Prostate gland (tissue), 2 donors: ENCODE results near the gene LRP2BP.

Experiments used
- POLR2A ChIP-seq: fragments of 450-650 bp; IDR thresholded peaks from one replicate; pipeline ENCODE4 v1.6.1; 2016; ENCODE audit warnings: antibody characterized with exemption, mild to moderate bottlenecking
- POLR2AphosphoS5 ChIP-seq: sonication (generic); formaldehyde crosslinking; IDR thresholded peaks from one replicate; pipeline ENCODE4 v1.6.1; 2017; ENCODE audit warnings: antibody characterized with exemption
- TF ChIP-seq, protein P1 (sequence below), 4 experiments: fragments of 200-600 bp in 2 of 4; fragments of 450-650 bp in 2 of 4; sonication (generic) in 2 of 4; IDR thresholded peaks; 1 replicate in 3 of 4; 2 replicates in 1 of 4; pipeline ENCODE4 v1.5.1; 2016 to 2019; ENCODE audit warnings: antibody characterized with exemption in 4 of 4, mild to moderate bottlenecking in 2 of 4, moderate library complexity in 2 of 4

DNA sequence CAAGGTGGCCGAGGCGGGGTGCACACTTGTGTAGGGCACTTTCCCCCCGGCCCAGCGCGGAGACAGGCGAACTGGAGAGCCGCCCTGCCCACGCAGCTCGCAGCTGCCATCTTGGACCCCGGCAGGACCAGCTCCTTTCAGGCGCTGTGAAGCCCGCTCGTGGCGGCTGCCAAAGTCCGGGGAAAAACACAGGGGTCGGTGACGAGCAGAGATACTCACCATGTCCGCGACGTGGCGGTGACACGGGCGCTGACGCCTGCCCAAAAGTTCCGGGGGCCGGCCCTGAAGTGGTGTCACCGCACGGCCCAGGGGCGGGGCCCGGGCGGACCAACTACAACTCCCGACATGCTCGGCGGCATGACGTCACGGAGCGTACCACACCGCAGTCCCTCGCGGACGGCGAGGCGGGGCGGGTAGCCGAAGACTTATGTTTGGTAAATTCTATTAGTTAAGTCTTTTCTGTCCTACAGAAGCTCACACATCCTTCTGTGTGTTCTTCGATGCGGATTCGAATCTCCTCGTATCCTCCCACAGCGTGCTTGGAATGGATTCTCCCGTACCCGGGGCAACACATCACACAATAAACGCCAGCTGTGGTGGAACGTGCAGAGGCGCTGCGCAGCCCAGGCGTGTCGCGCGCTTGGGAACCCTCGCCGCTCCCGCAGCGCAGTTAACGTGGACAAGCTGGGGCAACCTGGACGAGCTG is 30.1 kb upstream of the LRP2BP start, which contains the start of gene UFSP2:
- TF ChIP-seq, protein P1, sequence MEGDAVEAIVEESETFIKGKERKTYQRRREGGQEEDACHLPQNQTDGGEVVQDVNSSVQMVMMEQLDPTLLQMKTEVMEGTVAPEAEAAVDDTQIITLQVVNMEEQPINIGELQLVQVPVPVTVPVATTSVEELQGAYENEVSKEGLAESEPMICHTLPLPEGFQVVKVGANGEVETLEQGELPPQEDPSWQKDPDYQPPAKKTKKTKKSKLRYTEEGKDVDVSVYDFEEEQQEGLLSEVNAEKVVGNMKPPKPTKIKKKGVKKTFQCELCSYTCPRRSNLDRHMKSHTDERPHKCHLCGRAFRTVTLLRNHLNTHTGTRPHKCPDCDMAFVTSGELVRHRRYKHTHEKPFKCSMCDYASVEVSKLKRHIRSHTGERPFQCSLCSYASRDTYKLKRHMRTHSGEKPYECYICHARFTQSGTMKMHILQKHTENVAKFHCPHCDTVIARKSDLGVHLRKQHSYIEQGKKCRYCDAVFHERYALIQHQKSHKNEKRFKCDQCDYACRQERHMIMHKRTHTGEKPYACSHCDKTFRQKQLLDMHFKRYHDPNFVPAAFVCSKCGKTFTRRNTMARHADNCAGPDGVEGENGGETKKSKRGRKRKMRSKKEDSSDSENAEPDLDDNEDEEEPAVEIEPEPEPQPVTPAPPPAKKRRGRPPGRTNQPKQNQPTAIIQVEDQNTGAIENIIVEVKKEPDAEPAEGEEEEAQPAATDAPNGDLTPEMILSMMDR (IDR thresholded peaks at IDR 0.05) = peak in 3 of 4 experiments; percentile 5 to 19 (median 8)
- TF ChIP-seq POLR2A = peak; percentile 64
- peak; percentile 93 for TF ChIP-seq POLR2AphosphoS5
